GM19438 (cell line): Measurements from ENCODE around the gene BRIP1.
"Not testable (repeated sequence)": the region's sequence is repeated elsewhere in the genome, so short reads cannot be mapped to it uniquely, and the experiment has no call there.

Experiments used
- ATAC-seq: cut with Tn5 transposase; IDR thresholded peaks from one replicate; pipeline ENCODE4 v1.9.1; 2021; ENCODE audit warnings: low read depth; ENCODE audit not compliant: unreplicated experiment

Gene BRIP1

DNA sequence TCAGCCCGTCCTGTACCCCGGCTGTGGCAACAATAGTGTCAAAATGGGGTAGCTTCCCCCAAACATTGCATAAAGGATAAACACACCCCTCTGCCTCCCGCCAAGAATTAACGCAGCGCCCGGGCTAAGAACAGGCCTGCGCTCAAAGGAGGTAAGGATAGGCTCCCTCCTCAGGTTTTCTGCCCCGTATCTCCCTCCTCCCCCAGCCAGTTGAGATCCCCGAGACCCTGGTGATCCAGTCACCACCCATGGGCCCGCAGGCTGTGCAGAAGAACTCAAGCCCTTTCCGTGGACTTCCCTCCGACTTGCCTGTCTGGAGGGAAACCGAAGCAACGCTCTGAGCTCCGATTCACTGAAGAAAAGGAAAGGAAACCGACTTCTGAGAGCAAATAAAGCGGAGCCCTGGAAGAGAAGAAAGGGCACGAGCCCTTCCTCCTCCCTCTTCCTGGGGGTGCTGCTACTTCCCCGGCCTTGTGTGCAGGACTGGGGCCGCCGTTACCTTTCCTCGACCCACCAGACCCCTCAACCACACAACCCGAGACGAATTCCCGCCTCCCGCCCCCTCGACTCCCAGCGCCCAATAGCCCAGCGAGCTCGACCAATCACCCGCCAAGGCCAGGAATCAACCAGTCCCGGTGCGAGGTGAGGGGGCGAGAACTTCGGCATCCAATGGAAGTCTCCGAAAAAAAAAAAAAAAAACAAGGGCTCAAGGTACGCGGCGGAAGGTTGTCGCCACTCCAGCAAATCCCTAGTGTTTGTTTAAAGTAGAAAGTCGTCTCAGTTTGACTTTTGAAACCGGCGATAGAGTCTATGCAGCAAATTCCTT, at the start of gene BRIP1:
TSS of gene BRIP1 (minus strand) at position 554 of the 826 bp plus-strand sequence. CDS start 1,989 bp downstream, outside the sequence.
- ATAC-seq: peak; percentile 88

DNA sequence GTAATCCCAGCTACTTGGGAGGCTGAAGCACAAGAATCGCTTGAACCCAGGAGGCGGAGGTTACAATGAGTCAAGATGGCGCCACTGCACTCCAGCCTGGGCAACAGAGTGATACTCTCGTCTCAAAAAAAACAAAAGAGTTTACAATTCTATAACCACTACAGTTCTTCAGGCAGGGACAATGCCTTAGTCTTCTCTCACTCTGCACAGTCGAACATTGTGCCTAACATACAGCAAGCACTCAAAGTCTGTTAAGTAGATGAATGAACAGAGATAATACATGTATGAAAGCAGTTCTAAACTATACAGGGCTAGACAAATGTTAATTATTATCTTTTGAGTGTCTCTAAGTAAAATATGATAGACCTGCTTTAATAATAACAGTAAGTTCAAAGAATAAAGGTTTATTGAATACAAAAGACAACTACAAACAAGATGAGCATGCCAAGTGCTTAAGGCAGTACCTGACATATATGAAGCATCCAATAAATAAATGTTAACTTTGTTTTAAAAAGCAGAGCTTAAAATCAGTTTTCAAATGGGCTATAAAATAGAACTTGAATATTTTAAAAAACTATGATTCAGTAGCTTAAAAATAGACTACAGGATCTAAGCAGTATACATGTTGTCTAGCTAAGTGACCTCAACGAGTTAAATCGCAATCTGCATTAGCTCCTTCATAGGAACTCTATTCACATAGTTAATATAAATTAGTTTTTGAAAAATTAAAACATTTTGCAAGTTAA, 45.1 kb upstream of the BRIP1 start:
- ATAC-seq: no peak

DNA sequence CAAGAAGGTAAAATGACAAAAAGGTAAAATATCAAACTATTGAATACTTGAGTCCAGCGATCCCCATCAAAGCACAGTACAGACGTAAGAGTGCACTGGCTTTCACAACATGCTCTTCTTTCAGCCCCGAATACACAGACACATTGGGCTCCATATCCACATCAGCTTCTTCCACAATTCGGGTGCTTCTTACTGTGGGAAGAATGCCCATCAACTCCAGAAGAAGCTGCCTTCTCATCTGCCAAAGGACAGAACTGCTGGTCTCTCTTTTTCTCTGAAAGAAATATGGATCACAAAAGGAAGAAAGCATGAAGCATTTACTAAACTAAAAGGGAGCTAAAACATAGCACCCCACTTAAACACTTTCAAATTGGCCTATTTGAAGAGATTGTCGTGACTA, 44.0 kb upstream of the BRIP1 start:
- ATAC-seq: no peak

DNA sequence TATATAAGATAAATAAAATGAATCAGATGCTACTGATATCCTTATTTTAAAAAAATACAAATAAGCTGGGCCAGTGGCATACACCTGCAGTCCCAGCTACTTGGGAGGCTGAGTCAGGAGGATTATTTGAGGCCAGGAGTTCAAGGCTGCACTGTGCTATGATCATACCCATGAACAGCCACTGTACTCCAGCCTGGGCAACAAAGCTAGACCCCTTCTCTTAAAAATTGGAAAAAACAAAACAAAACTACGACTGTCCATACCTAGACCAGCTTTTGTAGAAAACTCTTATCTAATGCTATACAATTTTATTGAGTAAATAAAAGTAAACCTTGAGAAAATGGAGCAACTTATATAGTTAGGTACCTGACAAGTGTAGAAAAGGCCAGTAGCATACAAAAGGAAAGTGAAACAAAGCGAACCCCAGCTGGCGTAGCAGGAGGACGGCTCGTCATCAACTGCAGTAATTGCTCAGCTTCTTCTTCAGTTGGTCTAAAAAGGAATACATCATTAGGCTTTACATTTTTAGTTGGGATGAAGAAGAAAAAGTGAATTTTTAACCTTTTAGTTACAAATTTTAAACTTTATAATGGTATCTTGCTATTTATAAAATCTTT, 40.9 kb upstream of the BRIP1 start:
- peak; percentile 82 for ATAC-seq

DNA sequence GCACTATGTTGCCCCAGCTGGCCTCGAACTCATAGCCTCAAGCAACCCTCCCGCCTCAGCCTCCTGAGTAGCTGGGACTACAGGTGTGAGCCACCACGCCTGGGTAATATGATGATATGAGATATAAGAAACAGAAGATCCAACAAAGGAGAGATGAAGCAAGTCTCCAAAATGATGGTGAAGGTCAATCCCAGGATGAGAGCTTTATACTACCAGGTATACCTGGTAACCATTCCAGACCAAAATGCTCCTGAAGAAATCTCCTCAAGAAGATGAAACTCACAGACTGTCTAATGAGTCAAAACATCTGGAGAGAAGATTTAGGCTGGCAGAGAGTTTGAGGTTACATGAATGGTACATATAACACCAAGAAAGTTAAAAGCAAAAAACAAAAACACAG, 39.9 kb upstream of the BRIP1 start:
- no peak for ATAC-seq

DNA sequence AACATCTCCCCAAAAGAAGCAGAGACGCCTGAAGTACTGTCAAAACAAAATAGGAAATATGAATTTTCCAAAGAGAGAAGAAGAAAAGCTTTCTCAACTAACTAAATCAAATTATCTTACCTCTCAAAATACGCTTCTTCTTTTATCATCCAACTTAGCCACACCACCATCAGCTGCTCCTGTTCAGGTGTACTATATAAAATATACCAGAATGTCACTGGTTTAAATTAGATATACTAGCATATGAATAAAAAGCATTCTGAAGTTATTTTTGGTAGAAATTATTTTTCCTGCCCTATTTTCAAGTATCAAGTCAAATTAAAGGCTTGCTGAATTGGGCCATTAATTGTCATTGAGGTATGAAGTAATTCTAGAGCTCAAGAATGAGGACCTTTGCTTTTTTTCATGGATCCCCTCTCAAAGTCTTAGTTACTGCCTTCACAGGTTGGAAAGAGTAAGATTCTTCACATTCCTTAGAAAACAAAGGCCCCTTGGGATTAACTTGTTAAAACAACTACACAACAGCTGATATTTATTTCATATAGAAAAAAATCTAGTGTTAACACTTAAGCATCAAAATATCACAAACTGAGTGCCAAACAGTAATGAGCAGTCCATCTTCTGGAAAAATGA, 34.3 kb upstream of the BRIP1 start:
- ATAC-seq: no peak

DNA sequence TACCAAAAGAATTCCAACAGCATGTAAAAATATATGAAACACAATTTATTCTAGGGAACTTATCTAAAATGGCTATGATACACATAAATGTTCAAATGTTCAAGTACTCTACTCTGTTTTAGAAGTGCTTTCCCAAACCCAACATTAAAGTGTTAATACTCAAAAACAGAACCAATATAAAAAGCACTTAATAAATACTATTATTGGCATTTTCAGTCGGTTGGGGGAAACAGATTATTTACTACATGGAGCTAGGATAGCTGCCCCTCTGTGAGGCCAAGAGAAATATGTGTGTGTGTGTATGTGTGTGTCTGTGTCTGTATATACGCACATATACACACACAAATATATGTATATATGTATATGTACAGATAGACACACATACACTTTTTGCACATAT, 32.1 kb upstream of the BRIP1 start:
- ATAC-seq: no peak

DNA sequence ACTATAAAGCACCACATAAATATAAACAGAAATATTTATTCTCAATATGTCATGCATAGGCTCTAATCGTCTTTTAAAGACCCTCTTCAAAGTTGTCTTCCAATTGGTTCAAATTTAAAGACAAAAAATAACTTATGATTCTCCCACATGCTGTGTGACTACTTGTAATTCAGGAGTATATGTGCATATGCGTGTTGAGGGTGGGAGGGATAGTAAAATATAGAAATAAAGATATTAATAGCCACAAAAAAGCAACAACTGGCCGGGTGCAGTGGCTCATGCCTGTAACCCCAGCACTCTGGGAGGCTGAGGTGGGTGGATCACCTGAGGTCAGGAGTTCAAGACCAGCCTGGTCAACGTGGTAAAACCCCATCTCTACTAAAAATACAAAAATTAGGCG, 31.0 kb upstream of the BRIP1 start:
- ATAC-seq: not testable (repeated sequence)

DNA sequence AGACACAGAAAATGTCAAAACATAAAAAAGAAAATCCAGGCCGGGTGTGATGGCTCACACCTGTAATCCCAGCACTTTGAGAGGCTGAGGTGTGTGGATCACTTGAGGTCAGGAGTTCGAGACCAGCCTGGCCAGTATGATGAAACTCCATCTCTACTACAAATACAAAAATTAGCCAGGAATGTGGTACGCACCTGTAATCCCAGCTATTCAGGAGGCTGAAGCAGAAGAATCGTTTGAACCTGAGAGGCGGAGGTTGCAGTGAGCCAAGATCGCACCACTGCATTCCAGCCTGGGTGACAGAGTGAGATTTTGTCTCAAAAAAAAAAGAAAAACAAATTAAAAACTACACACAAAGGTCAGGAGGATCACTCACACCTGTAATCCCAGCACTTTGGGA, 24.4 kb upstream of the BRIP1 start:
- ATAC-seq: not testable (repeated sequence)

DNA sequence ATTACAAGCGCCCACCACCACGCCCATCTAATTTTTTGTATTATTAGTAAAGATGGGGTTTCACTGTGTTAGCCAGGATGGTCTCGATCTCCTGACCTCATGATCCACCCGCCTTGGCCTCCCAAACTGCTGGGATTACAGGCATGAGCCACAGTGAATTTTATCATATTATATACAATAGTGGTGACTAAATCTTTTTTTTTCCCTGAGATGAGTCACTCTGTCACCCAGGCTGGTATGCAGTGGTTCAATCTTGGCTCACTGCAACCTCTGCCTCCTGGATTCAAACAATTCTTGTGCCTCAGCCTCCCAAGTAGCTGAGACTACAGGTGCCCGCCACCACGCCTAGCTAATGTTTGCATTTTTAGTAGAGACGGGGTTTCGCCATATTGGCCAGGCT, 22.5 kb upstream of the BRIP1 start:
- not testable (repeated sequence) for ATAC-seq

DNA sequence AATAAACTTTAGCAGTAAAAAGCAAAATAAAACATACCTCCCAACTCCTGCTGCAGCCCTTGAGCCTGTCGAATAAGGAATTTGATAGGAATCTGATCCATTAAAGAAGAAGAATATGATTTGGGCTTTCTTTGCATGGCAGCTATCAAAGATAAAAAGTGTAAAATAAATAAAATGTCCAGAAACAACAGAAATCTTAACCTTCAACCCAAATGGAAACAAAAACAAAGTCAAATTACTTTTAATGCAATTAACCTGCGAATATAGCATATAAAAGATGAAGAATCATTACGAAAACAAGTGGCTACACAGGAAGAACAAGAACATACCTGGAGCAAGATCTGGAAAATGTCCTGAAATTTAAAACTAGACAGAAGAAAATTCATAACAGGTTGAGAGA, 21.5 kb upstream of the BRIP1 start:
- no peak for ATAC-seq

DNA sequence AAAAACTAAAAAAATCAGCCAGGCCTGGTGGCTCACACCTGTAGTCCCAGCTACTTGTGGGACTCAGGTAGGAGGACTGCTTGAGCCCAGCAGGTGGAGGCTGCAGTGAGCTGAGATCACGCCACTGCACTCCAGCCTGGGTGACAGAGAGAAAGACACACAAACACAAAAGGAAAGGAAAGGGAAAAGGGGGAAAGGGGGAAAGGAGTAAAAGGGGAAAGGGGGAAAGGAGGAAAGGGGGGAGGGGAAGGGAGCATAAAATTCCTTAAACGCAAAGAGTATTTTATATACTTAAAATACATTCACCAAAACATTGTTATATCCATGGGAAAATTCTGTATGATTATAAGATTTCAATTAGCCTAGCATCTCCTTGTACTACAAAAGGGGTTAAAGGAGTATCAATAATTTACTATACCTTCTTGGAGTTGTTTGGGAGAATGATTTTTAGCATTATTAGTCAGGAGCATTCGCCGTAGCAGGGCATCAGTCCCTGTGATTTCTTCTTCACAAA, 17.3 kb upstream of the BRIP1 start:
- no peak for ATAC-seq

DNA sequence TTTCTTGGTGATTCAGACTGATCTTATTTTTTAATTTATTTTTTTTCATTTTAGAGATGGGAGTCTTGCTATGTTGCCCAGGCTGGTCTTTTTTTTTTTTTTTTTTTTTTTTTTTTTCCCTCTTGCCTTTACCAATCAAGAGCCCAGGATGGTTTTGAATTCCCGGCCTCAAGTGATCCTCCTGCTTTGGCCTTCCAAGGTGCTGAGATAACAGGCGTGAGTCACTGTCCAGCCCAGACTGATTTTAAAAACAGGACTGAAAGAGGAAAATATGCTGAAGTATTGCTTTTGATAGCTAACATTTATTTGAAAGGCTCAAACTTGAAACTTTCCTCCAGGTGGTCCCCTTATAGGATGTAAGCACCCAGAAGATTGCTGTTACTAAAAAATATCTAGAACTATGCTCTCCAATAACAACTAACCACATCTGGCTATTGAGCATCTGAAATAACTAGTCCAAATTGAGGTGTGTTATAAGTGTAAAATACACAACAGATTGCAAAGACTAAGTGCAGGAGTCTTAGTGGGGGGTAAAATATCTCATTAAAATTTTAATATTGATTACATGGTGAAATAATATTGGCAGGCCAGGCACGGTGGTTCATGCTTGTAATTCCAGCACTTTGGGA, 15.8 kb upstream of the BRIP1 start:
- ATAC-seq: no peak

DNA sequence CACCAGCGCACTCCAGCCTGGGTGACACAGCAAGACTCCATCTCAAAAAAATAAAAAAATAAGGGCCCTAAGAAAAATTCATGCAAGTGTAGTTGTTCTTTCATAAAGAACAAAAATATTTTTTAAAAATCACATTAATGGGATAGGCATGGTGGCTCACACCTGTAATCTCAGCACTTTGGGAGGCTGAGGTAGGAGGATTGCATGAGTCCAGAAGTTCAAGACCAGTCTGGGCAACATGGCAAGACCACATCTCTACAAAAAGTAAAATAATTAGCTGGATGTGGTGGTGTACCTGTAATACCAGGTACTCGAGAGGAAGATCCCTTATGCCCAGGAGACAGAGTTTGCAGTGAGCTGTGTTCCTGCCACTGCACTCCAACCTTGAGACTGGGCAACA, 15.2 kb upstream of the BRIP1 start:
- no peak for ATAC-seq

DNA sequence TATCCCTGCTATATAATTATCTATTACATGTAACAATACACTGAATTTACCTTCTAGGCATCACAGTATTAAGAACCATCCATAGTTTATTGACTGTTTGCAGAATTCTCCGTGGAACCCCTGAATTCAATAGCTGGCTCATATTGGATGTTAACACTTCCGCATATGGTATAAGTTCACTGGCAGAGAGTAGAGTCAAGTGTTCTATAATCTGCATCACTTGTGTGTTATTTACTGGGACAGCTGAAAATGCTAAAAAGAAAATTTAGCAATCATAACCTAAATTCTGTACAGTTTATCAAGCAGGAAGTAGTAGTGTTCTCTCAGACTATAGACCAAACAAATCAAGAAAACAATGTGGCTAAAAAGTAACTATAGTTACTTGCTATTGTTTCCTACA, 14.5 kb upstream of the BRIP1 start:
- ATAC-seq: no peak

DNA sequence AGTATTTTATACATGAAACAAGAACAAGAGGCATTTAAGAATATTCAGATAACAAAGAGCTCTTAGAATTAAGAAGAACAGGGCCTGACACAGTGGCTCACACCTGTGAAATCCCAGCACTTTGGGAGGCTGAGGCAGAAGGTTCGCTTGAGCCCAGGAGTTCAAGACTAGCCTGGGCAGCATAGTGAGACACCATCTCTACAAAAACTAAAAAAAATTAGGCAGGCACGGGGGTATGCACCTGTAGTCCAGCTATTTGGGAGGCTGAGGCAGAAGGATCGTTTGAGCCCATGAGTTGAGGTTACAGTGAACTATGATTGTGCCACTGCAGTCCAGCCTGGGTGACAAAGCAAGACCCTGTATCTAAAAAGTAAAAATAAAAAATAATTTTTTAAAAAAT, 12.5 kb upstream of the BRIP1 start:
- ATAC-seq: no peak

DNA sequence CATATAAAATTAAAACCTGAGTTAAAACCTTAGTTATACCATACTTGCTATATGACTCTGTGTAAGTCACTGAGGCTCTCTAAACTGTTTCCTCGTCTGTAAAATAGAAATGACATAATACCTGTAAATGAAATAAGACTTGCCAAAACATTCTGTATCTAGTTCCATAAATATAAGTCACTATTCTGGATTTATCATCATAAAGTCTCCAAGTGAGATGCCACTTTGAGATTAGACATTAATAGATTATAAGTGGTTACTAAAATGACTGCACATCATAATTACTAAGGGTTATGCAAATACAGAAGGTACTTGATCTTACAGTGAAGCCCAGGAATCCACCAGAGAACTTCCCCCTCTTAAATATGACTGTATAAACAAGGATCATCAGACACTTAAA, 12.0 kb upstream of the BRIP1 start:
- ATAC-seq: no peak

DNA sequence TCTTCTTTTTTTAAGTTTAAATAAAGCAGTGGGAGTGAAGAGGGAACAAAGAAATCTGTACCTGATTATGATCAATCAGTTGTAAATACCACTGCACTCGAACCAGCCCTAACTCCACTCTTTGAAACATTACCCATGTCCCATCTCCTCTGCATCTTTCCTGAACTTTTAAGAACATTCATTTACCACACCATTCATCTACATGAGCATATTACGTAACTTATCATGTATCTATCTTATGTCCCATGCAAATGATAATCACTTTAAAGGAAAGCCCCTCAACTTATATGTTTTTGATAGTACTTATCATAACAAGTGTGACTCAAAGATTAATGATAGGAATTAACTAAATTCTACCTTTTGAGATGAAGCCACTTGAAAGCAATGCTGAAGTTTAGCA, 10.7 kb upstream of the BRIP1 start:
- ATAC-seq: no peak

DNA sequence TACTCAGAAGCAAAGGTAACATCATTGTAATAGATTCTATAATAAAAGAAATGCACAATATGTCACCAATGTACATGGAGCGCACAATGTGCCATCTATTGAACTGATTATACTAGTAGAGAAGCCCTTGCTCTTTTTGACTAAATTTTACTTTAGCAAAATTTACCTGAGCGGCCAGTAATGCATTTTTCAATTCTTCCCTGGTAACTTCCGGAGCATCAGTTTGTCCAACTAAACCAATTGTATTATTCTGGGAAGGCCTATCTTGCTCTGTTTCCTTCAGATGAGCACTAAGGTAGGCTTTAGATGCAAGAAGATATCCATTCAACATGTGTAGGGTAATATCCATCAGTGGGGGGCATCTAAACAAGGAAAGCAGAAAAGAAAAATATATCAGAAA, 8.8 kb upstream of the BRIP1 start:
- ATAC-seq: no peak

DNA sequence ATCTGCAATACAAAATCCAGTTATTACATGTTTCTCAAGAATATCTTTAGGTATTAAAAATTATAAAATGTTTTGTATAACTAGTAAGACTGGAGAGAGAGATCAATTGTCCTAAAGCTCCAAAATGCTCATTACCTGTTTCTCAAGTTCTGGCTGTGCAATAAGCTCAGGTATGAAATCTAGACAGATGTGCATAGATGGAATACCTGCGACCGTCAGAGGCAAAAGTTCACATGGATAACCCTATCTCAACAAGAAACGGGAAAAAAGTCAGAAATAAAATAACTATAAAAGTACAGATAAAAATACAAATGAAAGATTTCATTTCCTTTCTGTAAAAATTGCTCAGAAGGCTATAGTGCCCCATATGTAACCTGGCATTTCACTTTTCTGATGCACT, 5.8 kb upstream of the BRIP1 start:
- ATAC-seq: no peak
